ENCODE data around the gene TBL1XR1. TPM values are rescaled to one million over a fixed set of nuclear protein-coding genes. Genes with fewer than 3 reads are reported as not detected.

Gene TBL1XR1
- total RNA-seq, 1 donor from 2014 or later: 372 TPM

DNA sequence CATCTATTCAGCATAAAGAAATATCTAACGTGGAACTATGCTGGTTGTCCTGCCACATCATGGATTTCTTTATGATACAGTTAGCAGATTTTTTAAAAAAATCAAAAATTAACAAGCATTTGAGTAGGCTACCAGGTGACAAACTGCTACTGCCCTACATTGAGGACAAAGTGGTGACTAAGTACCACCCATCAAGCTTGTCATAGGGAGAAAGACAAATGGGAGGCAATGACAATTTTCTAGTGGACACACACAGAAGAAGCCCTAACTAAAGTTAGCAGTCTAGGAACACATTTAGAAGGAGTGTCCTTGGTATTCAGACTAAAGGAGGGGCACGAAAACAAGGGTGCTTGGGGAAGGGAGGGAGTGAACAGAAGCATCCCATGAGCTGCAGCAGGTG lies 131.2 kb downstream of the TBL1XR1 start:
- peaks cover 62% of the 10 kb centered on the region for H3K4me1 Mint-ChIP-seq
- peaks cover 44% of the 10 kb centered on the region for H3K36me3 Mint-ChIP-seq (ENCODE audit: low read depth)
- DNase-seq (no peak), ATAC-seq (ENCODE audit: low read depth) (no peak)
- H3K27me3 Mint-ChIP-seq: no peaks in the 10 kb centered on the region
- TF ChIP-seq, protein P1, sequence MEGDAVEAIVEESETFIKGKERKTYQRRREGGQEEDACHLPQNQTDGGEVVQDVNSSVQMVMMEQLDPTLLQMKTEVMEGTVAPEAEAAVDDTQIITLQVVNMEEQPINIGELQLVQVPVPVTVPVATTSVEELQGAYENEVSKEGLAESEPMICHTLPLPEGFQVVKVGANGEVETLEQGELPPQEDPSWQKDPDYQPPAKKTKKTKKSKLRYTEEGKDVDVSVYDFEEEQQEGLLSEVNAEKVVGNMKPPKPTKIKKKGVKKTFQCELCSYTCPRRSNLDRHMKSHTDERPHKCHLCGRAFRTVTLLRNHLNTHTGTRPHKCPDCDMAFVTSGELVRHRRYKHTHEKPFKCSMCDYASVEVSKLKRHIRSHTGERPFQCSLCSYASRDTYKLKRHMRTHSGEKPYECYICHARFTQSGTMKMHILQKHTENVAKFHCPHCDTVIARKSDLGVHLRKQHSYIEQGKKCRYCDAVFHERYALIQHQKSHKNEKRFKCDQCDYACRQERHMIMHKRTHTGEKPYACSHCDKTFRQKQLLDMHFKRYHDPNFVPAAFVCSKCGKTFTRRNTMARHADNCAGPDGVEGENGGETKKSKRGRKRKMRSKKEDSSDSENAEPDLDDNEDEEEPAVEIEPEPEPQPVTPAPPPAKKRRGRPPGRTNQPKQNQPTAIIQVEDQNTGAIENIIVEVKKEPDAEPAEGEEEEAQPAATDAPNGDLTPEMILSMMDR (IDR thresholded peaks at IDR 0.05): no peak
- peak overlapping the region; percentile 10 for H3K27ac Mint-ChIP-seq
- ChIA-PET POLR2A (no interaction called here), CTCF (no interaction called here)
- no peak overlapping the region for H3K4me3 Mint-ChIP-seq
- no peaks in the 10 kb centered on the region for H3K9me3 Mint-ChIP-seq
- intact Hi-C loops (cut with micrococcal nuclease): no loop called here

GRCh38 chr3:177065285-177066033 lies 131.8 kb downstream of the TBL1XR1 start:
- peak overlapping the region; percentile 10 for H3K27ac Mint-ChIP-seq
- ChIA-PET CTCF (no interaction called here), POLR2A (no interaction called here)
- intact Hi-C loops (cut with micrococcal nuclease): no loop called here
- DNase-seq (no peak), ATAC-seq (ENCODE audit: low read depth) (no peak)
- H3K4me3 Mint-ChIP-seq: no peak overlapping the region
- H3K4me1 Mint-ChIP-seq: peaks cover 62% of the 10 kb centered on the region
- H3K9me3 Mint-ChIP-seq: no peaks in the 10 kb centered on the region
- no peaks in the 10 kb centered on the region for H3K27me3 Mint-ChIP-seq
- peaks cover 44% of the 10 kb centered on the region for H3K36me3 Mint-ChIP-seq (ENCODE audit: low read depth)
- TF ChIP-seq, protein P1 (IDR thresholded peaks at IDR 0.05): no peak

GRCh38 chr3:177062052-177062732 lies 135.1 kb downstream of the TBL1XR1 start:
- POLR2A ChIA-PET: no interaction called here
- peaks cover 44% of the 10 kb centered on the region for H3K36me3 Mint-ChIP-seq (ENCODE audit: low read depth)
- ATAC-seq (ENCODE audit: low read depth): no peak
- no peak overlapping the region for H3K4me3 Mint-ChIP-seq
- TF ChIP-seq, protein P1 (IDR thresholded peaks at IDR 0.05): no peak
- DNase-seq: no peak
- peaks cover 43% of the 10 kb centered on the region for H3K4me1 Mint-ChIP-seq
- CTCF ChIA-PET: no interaction called here
- intact Hi-C loops (cut with micrococcal nuclease): loop anchor here (5.0 kb wide), 1 partner anchor 35 kb away; no protein-coding TSS in a partner anchor
- no peaks in the 10 kb centered on the region for H3K27me3 Mint-ChIP-seq
- H3K9me3 Mint-ChIP-seq: no peaks in the 10 kb centered on the region
- no peak overlapping the region for H3K27ac Mint-ChIP-seq

GRCh38 chr3:177061369-177061768 lies 135.9 kb downstream of the TBL1XR1 start:
- H3K9me3 Mint-ChIP-seq: no peaks in the 10 kb centered on the region
- peaks cover 37% of the 10 kb centered on the region for H3K4me1 Mint-ChIP-seq
- ATAC-seq (ENCODE audit: low read depth) (no peak), DNase-seq (no peak)
- H3K4me3 Mint-ChIP-seq: no peak overlapping the region
- no peaks in the 10 kb centered on the region for H3K27me3 Mint-ChIP-seq
- ChIA-PET POLR2A (no interaction called here), CTCF (no interaction called here)
- H3K36me3 Mint-ChIP-seq (ENCODE audit: low read depth): peaks cover 42% of the 10 kb centered on the region
- TF ChIP-seq, protein P1 (IDR thresholded peaks at IDR 0.05): no peak
- H3K27ac Mint-ChIP-seq: no peak overlapping the region
- intact Hi-C loops (cut with micrococcal nuclease): loop anchor here (5.0 kb wide), 1 partner anchor 36 kb away; no protein-coding TSS in a partner anchor

DNA sequence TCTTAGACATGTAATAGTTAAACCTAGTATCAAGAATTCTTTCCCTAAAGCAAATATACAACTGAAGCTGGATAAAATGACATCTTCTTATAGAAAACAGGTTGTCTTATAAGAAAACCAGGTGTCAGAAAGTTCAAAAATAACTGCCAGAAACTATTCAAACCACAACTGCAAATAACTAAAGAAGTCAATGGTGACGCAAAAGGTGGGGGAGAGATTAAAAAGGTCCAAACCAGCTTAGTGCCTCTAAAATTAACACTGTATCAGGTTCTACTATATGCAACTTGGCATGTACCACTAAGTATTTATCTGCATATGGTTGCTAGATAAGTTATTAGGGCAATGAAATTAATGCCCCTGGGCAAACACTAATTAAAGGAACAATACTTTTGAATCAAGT lies 136.8 kb downstream of the TBL1XR1 start:
- no peaks in the 10 kb centered on the region for H3K9me3 Mint-ChIP-seq
- peaks cover 39% of the 10 kb centered on the region for H3K4me1 Mint-ChIP-seq
- ChIA-PET POLR2A (interaction anchor here (0.9 kb wide), 1 partner anchor 136 kb away, joined by 4 read pairs; no protein-coding TSS in a partner anchor), CTCF (no interaction called here)
- intact Hi-C loops (cut with micrococcal nuclease): loop anchor here (5.0 kb wide), 1 partner anchor 37 kb away; no protein-coding TSS in a partner anchor
- peaks cover 39% of the 10 kb centered on the region for H3K36me3 Mint-ChIP-seq (ENCODE audit: low read depth)
- ATAC-seq (ENCODE audit: low read depth) (no peak), DNase-seq (no peak)
- no peak overlapping the region for H3K4me3 Mint-ChIP-seq
- TF ChIP-seq, protein P1 (IDR thresholded peaks at IDR 0.05): no peak
- no peaks in the 10 kb centered on the region for H3K27me3 Mint-ChIP-seq
- no peak overlapping the region for H3K27ac Mint-ChIP-seq
